ENCODE measurements around the gene GPR15. TPM values are rescaled to one million over a fixed set of nuclear protein-coding genes. Genes with fewer than 3 reads are reported as not detected.

The GPR15 gene
- total RNA-seq, 2 experiments from 2014 or later, result 8.4 to 9.6 TPM

DNA sequence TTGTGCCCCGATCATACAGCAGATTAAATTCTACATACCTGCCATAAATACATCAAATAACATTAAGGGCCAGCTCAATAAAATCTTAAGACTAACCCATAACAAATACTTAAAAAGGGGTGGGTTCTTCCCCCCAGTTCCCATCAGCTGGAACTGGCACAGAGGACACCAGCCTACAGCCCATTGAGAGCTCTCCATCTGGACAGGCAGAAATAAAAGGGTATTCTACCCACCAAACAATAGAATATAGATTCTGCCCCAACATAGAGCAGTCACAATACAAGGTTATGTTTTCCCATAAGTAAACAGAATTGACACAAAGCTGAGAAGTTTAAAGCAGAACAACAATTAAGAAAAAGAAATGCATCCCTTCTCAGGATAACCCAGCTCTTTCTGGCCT, 49.7 kb downstream of the GPR15 start:
- Histone ChIP-seq H3K4me1 (ENCODE audit: insufficient read depth, low read length) (no peaks in the 10 kb centered on the region), H3K4me3 (ENCODE audit: low read length) (no peak overlapping the region), H3K27me3 (ENCODE audit: control insufficient read depth in 1 of 2, insufficient read depth in 2 of 2, low read length in 2 of 2) (no peaks in the 10 kb centered on the region), H3K9me3 (ENCODE audit: control insufficient read depth in 1 of 2, insufficient read depth in 1 of 2, low read length in 2 of 2) (no peaks in the 10 kb centered on the region), H3K36me3 (ENCODE audit: insufficient read depth, low read length) (peaks cover 63% of the 10 kb centered on the region), H3K27ac (ENCODE audit: low read depth in 1 of 2, low read length in 2 of 2) (no peak overlapping the region)
- H3K4me3 Mint-ChIP-seq, result no peak overlapping the region
- CTCF ChIA-PET, result interaction anchor here (1.2 to 1.3 kb wide), 2 partner anchors 9 to 237 kb away, joined by 3 read pairs; no protein-coding TSS in a partner anchor
- DNase-seq, result no peak
- peaks cover 6% of the 10 kb centered on the region for H3K4me1 Mint-ChIP-seq (ENCODE audit: low read depth)
- peak overlapping the region; percentile 24 for H3K27ac Mint-ChIP-seq
- TF ChIP-seq, protein P1, sequence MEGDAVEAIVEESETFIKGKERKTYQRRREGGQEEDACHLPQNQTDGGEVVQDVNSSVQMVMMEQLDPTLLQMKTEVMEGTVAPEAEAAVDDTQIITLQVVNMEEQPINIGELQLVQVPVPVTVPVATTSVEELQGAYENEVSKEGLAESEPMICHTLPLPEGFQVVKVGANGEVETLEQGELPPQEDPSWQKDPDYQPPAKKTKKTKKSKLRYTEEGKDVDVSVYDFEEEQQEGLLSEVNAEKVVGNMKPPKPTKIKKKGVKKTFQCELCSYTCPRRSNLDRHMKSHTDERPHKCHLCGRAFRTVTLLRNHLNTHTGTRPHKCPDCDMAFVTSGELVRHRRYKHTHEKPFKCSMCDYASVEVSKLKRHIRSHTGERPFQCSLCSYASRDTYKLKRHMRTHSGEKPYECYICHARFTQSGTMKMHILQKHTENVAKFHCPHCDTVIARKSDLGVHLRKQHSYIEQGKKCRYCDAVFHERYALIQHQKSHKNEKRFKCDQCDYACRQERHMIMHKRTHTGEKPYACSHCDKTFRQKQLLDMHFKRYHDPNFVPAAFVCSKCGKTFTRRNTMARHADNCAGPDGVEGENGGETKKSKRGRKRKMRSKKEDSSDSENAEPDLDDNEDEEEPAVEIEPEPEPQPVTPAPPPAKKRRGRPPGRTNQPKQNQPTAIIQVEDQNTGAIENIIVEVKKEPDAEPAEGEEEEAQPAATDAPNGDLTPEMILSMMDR (IDR thresholded peaks at IDR 0.05), result no peak
- H3K36me3 Mint-ChIP-seq (ENCODE audit: low read depth), result peaks cover 86% of the 10 kb centered on the region
- POLR2A ChIA-PET, result interaction anchor here (1.0 kb wide), 1 partner anchor 58 kb away, joined by 3 read pairs; no protein-coding TSS in a partner anchor
- ATAC-seq (ENCODE audit: poor library complexity), result no peak
- no peaks in the 10 kb centered on the region for H3K9me3 Mint-ChIP-seq
- H3K27me3 Mint-ChIP-seq, result no peaks in the 10 kb centered on the region
- intact Hi-C loops (cut with DNase I, micrococcal nuclease), result loop anchor here in 1 of 2 experiments (10.0 kb wide), 1 partner anchor 397 kb away; no protein-coding TSS in a partner anchor

DNA sequence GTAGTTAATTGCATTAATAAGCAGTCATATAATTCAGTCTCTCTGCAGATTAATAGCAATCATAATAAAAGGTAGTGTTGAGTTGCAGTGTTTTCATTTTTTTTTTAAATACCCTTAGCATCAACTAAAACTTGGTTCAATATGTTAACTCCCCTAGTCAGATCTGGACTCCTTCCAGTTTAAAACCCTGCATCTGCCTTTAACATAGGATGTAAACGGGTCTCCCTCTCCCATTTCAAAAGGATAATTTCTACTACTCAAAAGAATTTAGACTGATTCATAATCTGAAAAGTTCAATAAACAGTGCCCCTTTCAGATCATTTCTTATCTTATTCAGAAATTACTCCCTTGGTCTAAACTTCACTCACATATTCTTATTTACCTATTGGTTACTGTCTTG, 50.3 kb downstream of the GPR15 start:
- H3K27ac Mint-ChIP-seq, result peak overlapping the region; percentile 24
- intact Hi-C loops (cut with DNase I, micrococcal nuclease), result loop anchor here in 1 of 2 experiments (10.0 kb wide), 1 partner anchor 397 kb away; no protein-coding TSS in a partner anchor
- TF ChIP-seq, protein P1 (IDR thresholded peaks at IDR 0.05), result no peak
- no peak for ATAC-seq (ENCODE audit: poor library complexity)
- CTCF ChIA-PET, result interaction anchor here (1.2 to 1.3 kb wide), 2 partner anchors 8 to 238 kb away, joined by 3 read pairs; no protein-coding TSS in a partner anchor
- H3K4me1 Mint-ChIP-seq (ENCODE audit: low read depth), result peaks cover 6% of the 10 kb centered on the region
- Histone ChIP-seq H3K4me1 (ENCODE audit: insufficient read depth, low read length) (no peaks in the 10 kb centered on the region), H3K9me3 (ENCODE audit: control insufficient read depth in 1 of 2, insufficient read depth in 1 of 2, low read length in 2 of 2) (no peaks in the 10 kb centered on the region), H3K36me3 (ENCODE audit: insufficient read depth, low read length) (peaks cover 62% of the 10 kb centered on the region), H3K4me3 (ENCODE audit: low read length) (no peak overlapping the region), H3K27me3 (ENCODE audit: control insufficient read depth in 1 of 2, insufficient read depth in 2 of 2, low read length in 2 of 2) (no peaks in the 10 kb centered on the region), H3K27ac (ENCODE audit: low read depth in 1 of 2, low read length in 2 of 2) (no peak overlapping the region)
- peaks cover 83% of the 10 kb centered on the region for H3K36me3 Mint-ChIP-seq (ENCODE audit: low read depth)
- POLR2A ChIA-PET, result interaction anchor here (1.0 kb wide), 1 partner anchor 59 kb away, joined by 3 read pairs; no protein-coding TSS in a partner anchor
- DNase-seq, result no peak
- H3K9me3 Mint-ChIP-seq, result no peaks in the 10 kb centered on the region
- H3K27me3 Mint-ChIP-seq, result no peaks in the 10 kb centered on the region
- no peak overlapping the region for H3K4me3 Mint-ChIP-seq

DNA sequence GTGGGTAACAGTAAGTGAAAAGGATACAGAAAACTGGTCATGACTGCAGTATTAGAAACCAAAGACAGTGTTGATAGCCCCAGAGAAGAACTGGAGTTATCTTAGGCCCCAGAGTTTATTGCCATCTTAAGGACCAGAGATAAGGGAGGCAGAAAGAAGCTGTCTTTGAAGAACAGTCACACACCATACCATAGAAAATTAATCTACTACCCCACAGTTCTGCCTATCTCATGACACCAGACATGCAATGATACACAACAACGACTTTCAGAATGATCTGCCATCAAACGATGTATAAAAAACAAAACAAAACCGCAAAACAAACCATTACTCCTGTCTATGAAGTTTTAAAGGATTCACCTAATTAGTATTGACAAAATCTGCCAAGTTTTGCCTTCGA, 52.0 kb downstream of the GPR15 start:
- Histone ChIP-seq H3K27me3 (ENCODE audit: control insufficient read depth in 1 of 2, insufficient read depth in 2 of 2, low read length in 2 of 2) (no peaks in the 10 kb centered on the region), H3K4me1 (ENCODE audit: insufficient read depth, low read length) (peaks cover 2% of the 10 kb centered on the region), H3K9me3 (ENCODE audit: control insufficient read depth in 1 of 2, insufficient read depth in 1 of 2, low read length in 2 of 2) (no peaks in the 10 kb centered on the region), H3K27ac (ENCODE audit: low read depth in 1 of 2, low read length in 2 of 2) (no peak overlapping the region), H3K36me3 (ENCODE audit: insufficient read depth, low read length) (peaks cover 63% of the 10 kb centered on the region), H3K4me3 (ENCODE audit: low read length) (no peak overlapping the region)
- no peaks in the 10 kb centered on the region for H3K9me3 Mint-ChIP-seq
- no peaks in the 10 kb centered on the region for H3K27me3 Mint-ChIP-seq
- intact Hi-C loops (cut with DNase I, micrococcal nuclease), result loop anchor here in 1 of 2 experiments (10.0 kb wide), 1 partner anchor 399 kb away; no protein-coding TSS in a partner anchor
- H3K4me1 Mint-ChIP-seq (ENCODE audit: low read depth), result peaks cover 14% of the 10 kb centered on the region
- no peak overlapping the region for H3K27ac Mint-ChIP-seq
- ATAC-seq (ENCODE audit: poor library complexity), result no peak
- TF ChIP-seq, protein P1 (IDR thresholded peaks at IDR 0.05), result no peak
- DNase-seq, result no peak
- H3K36me3 Mint-ChIP-seq (ENCODE audit: low read depth), result peaks cover 82% of the 10 kb centered on the region
- no peak overlapping the region for H3K4me3 Mint-ChIP-seq
- CTCF ChIA-PET, result no interaction called here
- POLR2A ChIA-PET, result no interaction called here

Other genes with a start within 250 kb of the GPR15 start
- not detected for gene OR5H2, start 249.5 kb upstream of the GPR15 start, total RNA-seq
- gene OR5K4, start 178.1 kb upstream of the GPR15 start, total RNA-seq, result not detected
- gene OR5K3, start 141.3 kb upstream of the GPR15 start, total RNA-seq, result not detected
- gene OR5K1, start 68.8 kb upstream of the GPR15 start, total RNA-seq, result not detected
- gene OR5K2, start 34.3 kb upstream of the GPR15 start, total RNA-seq, result not detected
- gene CLDND1, start 9.1 kb upstream of the GPR15 start, total RNA-seq, result 100 to 1,000 TPM; 168 to 185 TPM
- gene CPOX, start 61.6 kb downstream of the GPR15 start, total RNA-seq, result 10 to 100 TPM in 1 of 2 experiments, 1 to 10 TPM in 1; 7.0 to 10.5 TPM
- under 1 TPM; 0.44 to 0.45 TPM for gene ST3GAL6, start 231.4 kb downstream of the GPR15 start, total RNA-seq